SK-N-SH treated with all-trans-retinoic acid at 6 μM for 48 hours (cell line): ENCODE data around the gene PNMA8A.
A peak's percentile ranks its signal among the peaks of the same experiment; 100 is the strongest.

Source experiments
- ATAC-seq: fragments of 200-7000 bp; cut with Tn5 transposase; 3 replicates; pipeline ENCODE4 v1.9.1; 2020; ENCODE audit warnings: mild to moderate bottlenecking, moderate library complexity
- BACH2 ChIP-seq: fragments of 250-450 bp; sonication (Bioruptor Pico); IDR thresholded peaks from 2 replicates; pipeline ENCODE4 v1.9.0; 2021; ENCODE audit warnings: mild to moderate bottlenecking, borderline replicate concordance
- CREB5 ChIP-seq: fragments of 250-450 bp; sonication (Bioruptor Pico); IDR thresholded peaks from 2 replicates; pipeline ENCODE4 v1.5.1; 2020; ENCODE audit warnings: low read depth, mild to moderate bottlenecking, moderate library complexity
- CSDC2 ChIP-seq: fragments of 250-450 bp; sonication (Bioruptor Pico); IDR thresholded peaks from 2 replicates; pipeline ENCODE4 v1.5.0; 2020; ENCODE audit warnings: mild to moderate bottlenecking, moderate library complexity
- CSRNP3 ChIP-seq: fragments of 250-450 bp; sonication (Bioruptor Pico); IDR thresholded peaks from 2 replicates; pipeline ENCODE4 v1.5.1; 2021; ENCODE audit warnings: mild to moderate bottlenecking, moderate library complexity
- ESRRG ChIP-seq: fragments of 250-450 bp; sonication (Bioruptor Pico); IDR thresholded peaks from 2 replicates; pipeline ENCODE4 v1.6.1; 2021; ENCODE audit warnings: mild to moderate bottlenecking
- GLIS3 ChIP-seq: fragments of 250-450 bp; sonication (Bioruptor Pico); IDR thresholded peaks from 2 replicates; pipeline ENCODE4 v1.5.0; 2020; ENCODE audit warnings: mild to moderate bottlenecking, moderate library complexity
- ISL1 ChIP-seq: fragments of 250-450 bp; sonication (Bioruptor Pico); IDR thresholded peaks from 2 replicates; pipeline ENCODE4 v2.1.2; 2022; ENCODE audit warnings: mild to moderate bottlenecking, moderate library complexity
- PATZ1 ChIP-seq: fragments of 250-450 bp; sonication (Bioruptor Pico); IDR thresholded peaks from 2 replicates; pipeline ENCODE4 v1.8.0; 2020; ENCODE audit warnings: mild to moderate bottlenecking, moderate library complexity, borderline replicate concordance
- POU6F1 ChIP-seq: fragments of 250-450 bp; sonication (Bioruptor Pico); IDR thresholded peaks from 2 replicates; pipeline ENCODE4 v1.8.0; 2021; ENCODE audit warnings: low read depth, mild to moderate bottlenecking, moderate library complexity, borderline replicate concordance
- SNAI2 ChIP-seq: fragments of 250-450 bp; sonication (Bioruptor Pico); IDR thresholded peaks from 2 replicates; pipeline ENCODE4 v1.5.0; 2020; ENCODE audit warnings: mild to moderate bottlenecking, moderate library complexity
- TOX ChIP-seq: fragments of 250-450 bp; sonication (Bioruptor Pico); IDR thresholded peaks from 2 replicates; pipeline ENCODE4 v1.8.0; 2021; ENCODE audit warnings: mild to moderate bottlenecking, moderate library complexity, borderline replicate concordance
- TSHZ2 ChIP-seq: fragments of 250-450 bp; sonication (Bioruptor Pico); IDR thresholded peaks from 2 replicates; pipeline ENCODE4 v1.5.0; 2020; ENCODE audit warnings: mild to moderate bottlenecking, moderate library complexity
- ZFP3 ChIP-seq: fragments of 250-450 bp; sonication (Bioruptor Pico); IDR thresholded peaks from 2 replicates; pipeline ENCODE4 v1.5.0; 2020; ENCODE audit warnings: mild to moderate bottlenecking, moderate library complexity
- ZFP30 ChIP-seq: fragments of 450-650 bp; formaldehyde crosslinking; IDR thresholded peaks from 2 replicates; pipeline ENCODE4 v1.5.0; 2022; ENCODE audit warnings: mild to moderate bottlenecking, moderate library complexity
- ZNF565 ChIP-seq: fragments of 450-650 bp; formaldehyde crosslinking; conservative IDR thresholded peaks from 2 replicates; pipeline ENCODE4 v1.5.0; 2020; ENCODE audit warnings: low read depth, mild to moderate bottlenecking, moderate library complexity
- ZNF70 ChIP-seq: fragments of 450-650 bp; formaldehyde crosslinking; IDR thresholded peaks from 2 replicates; pipeline ENCODE4 v1.5.0; 2020; ENCODE audit warnings: mild to moderate bottlenecking, moderate library complexity
- ZNF8 ChIP-seq: fragments of 450-650 bp; formaldehyde crosslinking; IDR thresholded peaks from 2 replicates; pipeline ENCODE4 v1.5.0; 2020; ENCODE audit warnings: mild to moderate bottlenecking, moderate library complexity

The PNMA8A gene

GRCh38 chr19:46517471-46517870 is 46.1 kb upstream of the PNMA8A start (continued):
- TF ChIP-seq CSRNP3 (CRISPR knock-in tag): no peak
- no peak for TF ChIP-seq ESRRG (CRISPR knock-in tag)

GRCh38 chr19:46515879-46516350 is 44.6 kb upstream of the PNMA8A start:
- peak; percentile 78 for ATAC-seq

GRCh38 chr19:46515290-46515609 is 43.9 kb upstream of the PNMA8A start:
- no peak for ATAC-seq
- TF ChIP-seq ESRRG (CRISPR knock-in tag) (no peak), ZNF8 (CRISPR knock-in tag) (no peak), ZNF70 (CRISPR knock-in tag) (no peak), GLIS3 (CRISPR knock-in tag) (no peak), ZFP30 (CRISPR knock-in tag) (no peak), TOX (CRISPR knock-in tag) (no peak), ISL1 (CRISPR knock-in tag) (no peak), CSDC2 (CRISPR knock-in tag) (no peak), TSHZ2 (CRISPR knock-in tag) (no peak), CREB5 (CRISPR knock-in tag) (no peak), SNAI2 (CRISPR knock-in tag) (no peak), ZFP3 (CRISPR knock-in tag) (no peak), POU6F1 (CRISPR knock-in tag) (no peak), CSRNP3 (CRISPR knock-in tag) (no peak), ZNF565 (CRISPR knock-in tag) (no peak)

More at GRCh38 chr19:46515879-46516350, 44.6 kb upstream of the PNMA8A start:
- TF ChIP-seq ZNF70 (CRISPR knock-in tag) (peak; percentile 30; the same call in 1 of the 2 replicates), PATZ1 (CRISPR knock-in tag) (peak; percentile 80; the same call in 1 of the 2 replicates), BACH2 (CRISPR knock-in tag) (no peak)
